Parathyroid adenoma (tissue), 2 donors: Measurements from ENCODE around the gene GAREM1.

ENCODE experiments used
- H2AFZ ChIP-seq: fragments of 300-600 bp; sonication (generic); one replicate; pipeline ENCODE4 v1.7.0; 2017; ENCODE audit warnings: antibody characterized with exemption, mild to moderate bottlenecking
- H3K27ac ChIP-seq: fragments of 300-600 bp; sonication (generic); one replicate; pipeline ENCODE4 v1.7.0; 2017
- H3K27me3 ChIP-seq: fragments of 300-600 bp; sonication (generic); one replicate; pipeline ENCODE4 v1.7.0; 2017; ENCODE audit warnings: low read length; ENCODE audit not compliant: control insufficient read depth, insufficient read depth
- H3K36me3 ChIP-seq: fragments of 300-600 bp; sonication (generic); one replicate; pipeline ENCODE4 v1.7.0; 2017; ENCODE audit warnings: low read length; ENCODE audit not compliant: control insufficient read depth, insufficient read depth
- H3K4me1 ChIP-seq: fragments of 300-600 bp; sonication (generic); one replicate; pipeline ENCODE4 v1.7.0; 2017; ENCODE audit warnings: control low read depth
- H3K4me2 ChIP-seq: fragments of 300-600 bp; sonication (generic); one replicate; pipeline ENCODE4 v1.7.0; 2017; ENCODE audit warnings: low read length
- H3K4me3 ChIP-seq: fragments of 300-600 bp; sonication (generic); one replicate; pipeline ENCODE4 v1.7.0; 2017; ENCODE audit warnings: low read depth, low read length
- H3K79me2 ChIP-seq: fragments of 300-600 bp; sonication (generic); one replicate; pipeline ENCODE4 v1.7.0; 2017; ENCODE audit warnings: control low read depth
- H3K9ac ChIP-seq: fragments of 300-600 bp; sonication (generic); one replicate; pipeline ENCODE4 v1.7.0; 2017; ENCODE audit warnings: mild to moderate bottlenecking
- H3K9me3 ChIP-seq: fragments of 300-600 bp; sonication (generic); one replicate; pipeline ENCODE4 v1.7.0; 2017; ENCODE audit warnings: low read length; ENCODE audit not compliant: control insufficient read depth
- CTCF ChIP-seq: fragments of 300-600 bp; sonication (generic); IDR thresholded peaks from one replicate; pipeline ENCODE4 v1.7.0; 2017; ENCODE audit warnings: antibody characterized with exemption, mild to moderate bottlenecking
- donor health status: primary hyperparathyroidism.

Gene GAREM1

GRCh38 chr18:32431753-32432152 is 38.9 kb downstream of the GAREM1 start:
- H3K4me1 ChIP-seq: peaks cover 8% of the 10 kb centered on the region
- no peak overlapping the region for H3K9ac ChIP-seq
- no peak overlapping the region for H3K4me3 ChIP-seq
- no peaks in the 10 kb centered on the region for H3K36me3 ChIP-seq
- no peak overlapping the region for H2AFZ ChIP-seq
- no peak for TF ChIP-seq CTCF
- no peak overlapping the region for H3K27ac ChIP-seq
- no peak overlapping the region for H3K4me2 ChIP-seq
- H3K9me3 ChIP-seq: no peaks in the 10 kb centered on the region
- peaks cover 25% of the 10 kb centered on the region for H3K79me2 ChIP-seq
- H3K27me3 ChIP-seq: no peaks in the 10 kb centered on the region

GRCh38 chr18:32429402-32429801 is 41.3 kb downstream of the GAREM1 start:
- Histone ChIP-seq H2AFZ (no peak overlapping the region), H3K27me3 (no peaks in the 10 kb centered on the region), H3K27ac (no peak overlapping the region), H3K4me2 (no peak overlapping the region), H3K9me3 (no peaks in the 10 kb centered on the region), H3K9ac (no peak overlapping the region), H3K79me2 (peaks cover 25% of the 10 kb centered on the region), H3K4me1 (peaks cover 3% of the 10 kb centered on the region), H3K36me3 (no peaks in the 10 kb centered on the region), H3K4me3 (no peak overlapping the region)
- no peak for TF ChIP-seq CTCF

GRCh38 chr18:32427084-32427900 is 43.4 kb downstream of the GAREM1 start:
- Histone ChIP-seq H3K4me2 (no peak overlapping the region), H3K9ac (no peak overlapping the region), H3K9me3 (no peaks in the 10 kb centered on the region), H3K27me3 (no peaks in the 10 kb centered on the region), H3K36me3 (no peaks in the 10 kb centered on the region), H3K27ac (no peak overlapping the region), H3K4me3 (no peak overlapping the region), H3K79me2 (peaks cover 25% of the 10 kb centered on the region), H3K4me1 (peaks cover 3% of the 10 kb centered on the region), H2AFZ (no peak overlapping the region)
- TF ChIP-seq CTCF: no peak

- Histone ChIP-seq H3K4me1 (peaks cover 3% of the 10 kb centered on the region), H3K9ac (no peak overlapping the region), H3K27me3 (no peaks in the 10 kb centered on the region), H3K4me2 (no peak overlapping the region), H3K4me3 (no peak overlapping the region), H3K36me3 (no peaks in the 10 kb centered on the region), H3K9me3 (no peaks in the 10 kb centered on the region), H3K27ac (no peak overlapping the region), H2AFZ (no peak overlapping the region), H3K79me2 (peaks cover 20% of the 10 kb centered on the region)
- no peak for TF ChIP-seq CTCF
Measured at GRCh38 chr18:32425466-32425865, 45.2 kb downstream of the GAREM1 start.

GRCh38 chr18:32424696-32425095 is 46.0 kb downstream of the GAREM1 start:
- no peak overlapping the region for H3K4me2 ChIP-seq
- no peak overlapping the region for H3K4me3 ChIP-seq
- peaks cover 13% of the 10 kb centered on the region for H3K79me2 ChIP-seq
- peaks cover 3% of the 10 kb centered on the region for H3K4me1 ChIP-seq
- H3K27ac ChIP-seq: no peak overlapping the region
- no peaks in the 10 kb centered on the region for H3K27me3 ChIP-seq
- H3K36me3 ChIP-seq: no peaks in the 10 kb centered on the region
- no peak overlapping the region for H3K9ac ChIP-seq
- no peak overlapping the region for H2AFZ ChIP-seq
- no peak for TF ChIP-seq CTCF
- no peaks in the 10 kb centered on the region for H3K9me3 ChIP-seq
